SK-N-SH (cell line): ENCODE results near the gene PABPC1L. TPM values are rescaled to one million over a fixed set of nuclear protein-coding genes. Genes with fewer than 3 reads are reported as not detected.

ENCODE experiments used
- CTCF ChIA-PET: fragments of 300-600, 350-600 bp; formaldehyde crosslinking; extraction: SDS; loops from one replicate; lab custom pipeline; 2021; lab: Yijun Ruan, JAX
- POLR2A ChIA-PET: fragments of 350-600 bp; sonication (Branson Sonifier 250); formaldehyde crosslinking; extraction: SDS; loops from one replicate; lab custom pipeline; 2020; ENCODE audit warnings: antibody characterized with exemption, inconsistent platforms; lab: Yijun Ruan, JAX
- DNase-seq: peaks from one replicate; pipeline ENCODE4 v3.0.0; 2012
- H2AFZ ChIP-seq: fragments of 200-600 bp; sonication (generic); 2 replicates; pipeline ENCODE4 v1.8.1; 2016; ENCODE audit warnings: antibody characterized with exemption, mild to moderate bottlenecking, low read depth
- H3F3A ChIP-seq: fragments of 200-600 bp; sonication (generic); replicated peaks from 2 replicates; pipeline ENCODE3; 2016; ENCODE audit warnings: antibody characterized with exemption, mild to moderate bottlenecking; ENCODE audit not compliant: insufficient read depth
- H3K27ac ChIP-seq, 2 experiments: fragments of 200-500 bp in 1 of 2; fragments of 200-600 bp in 1 of 2; sonication (Bioruptor generic) in 1 of 2; sonication (generic), shearing (Covaris generic) in 1 of 2; 2 replicates each; pipeline versions ENCODE4 v1.5.1 to v1.6.1; 2014 to 2016; ENCODE audit warnings: low read depth in 2 of 2, inconsistent platforms in 1 of 2, low read length in 1 of 2, mild to moderate bottlenecking in 1 of 2, mixed read lengths in 1 of 2
- H3K27me3 ChIP-seq: fragments of 200-600 bp; sonication (generic), shearing (Covaris generic); 2 replicates; pipeline ENCODE4 v1.6.1; 2016; ENCODE audit warnings: mixed run types; ENCODE audit not compliant: insufficient read depth
- H3K36me3 ChIP-seq, 2 experiments: fragments of 200-500 bp in 1 of 2; fragments of 200-600 bp in 1 of 2; sonication (Bioruptor generic) in 1 of 2; sonication (generic) in 1 of 2; replicated peaks in 1 of 2; 2 replicates each; pipeline versions ENCODE3 to v1.5.1; 2014 to 2016; ENCODE audit warnings: low read length in 1 of 2, mild to moderate bottlenecking in 1 of 2; ENCODE audit not compliant: insufficient read depth in 2 of 2, control insufficient read depth in 1 of 2
- H3K4me1 ChIP-seq, 2 experiments: fragments of 200-500 bp in 1 of 2; fragments of 200-600 bp in 1 of 2; sonication (Bioruptor generic) in 1 of 2; sonication (generic), shearing (Covaris generic) in 1 of 2; 2 replicates each; pipeline versions ENCODE4 v1.5.1 to v1.6.1; 2014 to 2016; ENCODE audit warnings: low read depth in 1 of 2, low read length in 1 of 2, mixed run types in 1 of 2; ENCODE audit not compliant: insufficient read depth in 2 of 2, control insufficient read depth in 1 of 2
- H3K4me2 ChIP-seq: fragments of 200-600 bp; sonication (generic), shearing (Covaris generic); 2 replicates; pipeline ENCODE4 v1.6.1; 2017; ENCODE audit warnings: mixed run types
- H3K4me3 ChIP-seq, 2 experiments: fragments of 200-500 bp in 1 of 2; fragments of 200-600 bp in 1 of 2; sonication (Bioruptor generic) in 1 of 2; sonication (generic), shearing (Covaris generic) in 1 of 2; 2 replicates each; pipeline versions ENCODE4 v1.5.1 to v1.8.1; 2014 to 2016; ENCODE audit warnings: low read depth in 2 of 2, inconsistent platforms in 1 of 2, low read length in 1 of 2, mild to moderate bottlenecking in 1 of 2, mixed read lengths in 1 of 2, moderate library complexity in 1 of 2
- H3K79me2 ChIP-seq: fragments of 200-600 bp; sonication (generic); 2 replicates; pipeline ENCODE4 v1.8.1; 2017; ENCODE audit warnings: mild to moderate bottlenecking; ENCODE audit not compliant: insufficient read depth
- H3K9ac ChIP-seq: fragments of 200-600 bp; sonication (generic); 2 replicates; pipeline ENCODE4 v1.6.1; 2017; ENCODE audit warnings: mixed run types
- H3K9me2 ChIP-seq: fragments of 200-600 bp; sonication (generic); 2 replicates; pipeline ENCODE4 v1.6.1; 2017; ENCODE audit warnings: mixed run types
- H3K9me3 ChIP-seq: fragments of 200-600 bp; sonication (generic); 2 replicates; pipeline ENCODE4 v1.6.1; 2017; ENCODE audit warnings: mixed run types, mild to moderate bottlenecking, moderate library complexity
- H4K20me1 ChIP-seq: fragments of 200-600 bp; sonication (generic); 2 replicates; pipeline ENCODE4 v1.6.1; 2017; ENCODE audit warnings: mild to moderate bottlenecking, mixed run types; ENCODE audit not compliant: insufficient read depth
- FOSL2 ChIP-seq: IDR thresholded peaks from 2 replicates; pipeline ENCODE4 v1.4.0; 2012; ENCODE audit warnings: low read depth, mild to moderate bottlenecking, moderate library complexity, borderline replicate concordance
- MXI1 ChIP-seq: IDR thresholded peaks from 2 replicates; pipeline ENCODE4 v1.6.1; 2012; ENCODE audit warnings: mild to moderate bottlenecking, low read depth, low read length, improper control_type of control experiment
- SMC3 ChIP-seq: IDR thresholded peaks from 2 replicates; pipeline ENCODE4 v1.6.1; 2012; ENCODE audit warnings: low read depth, low read length, improper control_type of control experiment
- YY1 ChIP-seq: IDR thresholded peaks from 2 replicates; pipeline ENCODE4 v1.4.0; 2012; ENCODE audit warnings: low read depth, mild to moderate bottlenecking
- WGBS: methylation state at CpG from one replicate; pipeline ENCODE4 v1.1.6; 2017; ENCODE audit warnings: low lambda C conversion rate; 5-methylcytosine and 5-hydroxymethylcytosine counted together
- polyA plus RNA-seq, 3 experiments: library from polyadenylated mRNA; depleted of rRNA; stranded (reverse); fragments of >200 nt; gene quantifications; 2 replicates each; pipeline ENCODE4 v1.2.3, GENCODE V29; 2012
- TF ChIP-seq, protein P1 (sequence below): fragments of 150-350 bp; IDR thresholded peaks from 2 replicates; pipeline ENCODE4 v1.6.1; 2016; ENCODE audit warnings: mild to moderate bottlenecking, low read depth, low read length
- TF ChIP-seq, protein P2 (sequence below): IDR thresholded peaks from 2 replicates; pipeline ENCODE4 v1.4.0; 2012; ENCODE audit warnings: low read depth, borderline replicate concordance
- TF ChIP-seq, protein P3 (sequence below): IDR thresholded peaks from 2 replicates; pipeline ENCODE4 v1.4.0; 2012; ENCODE audit warnings: low read depth, borderline replicate concordance
- TF ChIP-seq, protein P4 (sequence below): fragments of 150-350 bp; IDR thresholded peaks from 2 replicates; pipeline ENCODE4 v1.6.1; 2017; ENCODE audit warnings: antibody characterized with exemption, low read length, low read depth, borderline replicate concordance
- TF ChIP-seq, protein P5 (sequence below): fragments of 200-600 bp; sonication (generic); IDR thresholded peaks from 2 replicates; pipeline ENCODE4 v1.6.1; 2017; ENCODE audit warnings: antibody characterized with exemption, mild to moderate bottlenecking, moderate library complexity

PABPC1L gene
- polyA plus RNA-seq, 1 of the 3 experiments (the other 2 are of a cell fraction): 205 TPM

DNA sequence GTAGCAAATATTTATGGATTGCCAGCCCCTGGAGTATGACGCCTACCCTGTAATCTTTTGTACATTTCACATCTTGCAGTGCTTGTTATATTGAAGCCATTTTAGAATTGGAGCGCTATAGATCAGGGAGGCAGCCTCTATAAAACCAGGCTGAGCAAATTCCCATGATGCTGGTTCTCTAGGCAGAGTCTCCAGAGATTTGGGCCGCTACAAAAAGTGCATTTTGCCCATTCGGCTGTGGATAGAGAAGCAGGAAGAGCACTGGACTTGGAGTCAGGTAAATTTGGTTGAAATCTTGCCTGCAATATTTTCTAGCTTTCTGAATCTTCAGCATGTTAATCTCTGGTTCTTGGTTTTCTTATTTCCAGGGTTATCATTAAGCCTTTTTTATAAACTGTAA lies 22.4 kb upstream of the PABPC1L start:
- Histone ChIP-seq H3K9me3 (no peaks in the 10 kb centered on the region), H3K9ac (peak overlapping the region; percentile 96; the same call in 1 of the 2 replicates), H4K20me1 (peaks cover 65% of the 10 kb centered on the region), H3K4me3 (peak overlapping the region; percentile 90 to 95)
- 54% methylated on average over 4 of the region's 4 CpGs for WGBS
- CTCF ChIA-PET: interaction anchor here (1.0 to 2.9 kb wide), 6 partner anchors 9 to 166 kb away, joined by 3 to 11 read pairs (median 4); partner anchors contain the start of gene PABPC1L
- TF ChIP-seq YY1 (no peak), FOSL2 (no peak), SMC3 (no peak)
- TF ChIP-seq, protein P1, sequence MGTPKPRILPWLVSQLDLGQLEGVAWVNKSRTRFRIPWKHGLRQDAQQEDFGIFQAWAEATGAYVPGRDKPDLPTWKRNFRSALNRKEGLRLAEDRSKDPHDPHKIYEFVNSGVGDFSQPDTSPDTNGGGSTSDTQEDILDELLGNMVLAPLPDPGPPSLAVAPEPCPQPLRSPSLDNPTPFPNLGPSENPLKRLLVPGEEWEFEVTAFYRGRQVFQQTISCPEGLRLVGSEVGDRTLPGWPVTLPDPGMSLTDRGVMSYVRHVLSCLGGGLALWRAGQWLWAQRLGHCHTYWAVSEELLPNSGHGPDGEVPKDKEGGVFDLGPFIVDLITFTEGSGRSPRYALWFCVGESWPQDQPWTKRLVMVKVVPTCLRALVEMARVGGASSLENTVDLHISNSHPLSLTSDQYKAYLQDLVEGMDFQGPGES: no peak
- TF ChIP-seq, protein P2, sequence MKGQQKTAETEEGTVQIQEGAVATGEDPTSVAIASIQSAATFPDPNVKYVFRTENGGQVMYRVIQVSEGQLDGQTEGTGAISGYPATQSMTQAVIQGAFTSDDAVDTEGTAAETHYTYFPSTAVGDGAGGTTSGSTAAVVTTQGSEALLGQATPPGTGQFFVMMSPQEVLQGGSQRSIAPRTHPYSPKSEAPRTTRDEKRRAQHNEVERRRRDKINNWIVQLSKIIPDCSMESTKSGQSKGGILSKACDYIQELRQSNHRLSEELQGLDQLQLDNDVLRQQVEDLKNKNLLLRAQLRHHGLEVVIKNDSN: no peak
- TF ChIP-seq, protein P3, sequence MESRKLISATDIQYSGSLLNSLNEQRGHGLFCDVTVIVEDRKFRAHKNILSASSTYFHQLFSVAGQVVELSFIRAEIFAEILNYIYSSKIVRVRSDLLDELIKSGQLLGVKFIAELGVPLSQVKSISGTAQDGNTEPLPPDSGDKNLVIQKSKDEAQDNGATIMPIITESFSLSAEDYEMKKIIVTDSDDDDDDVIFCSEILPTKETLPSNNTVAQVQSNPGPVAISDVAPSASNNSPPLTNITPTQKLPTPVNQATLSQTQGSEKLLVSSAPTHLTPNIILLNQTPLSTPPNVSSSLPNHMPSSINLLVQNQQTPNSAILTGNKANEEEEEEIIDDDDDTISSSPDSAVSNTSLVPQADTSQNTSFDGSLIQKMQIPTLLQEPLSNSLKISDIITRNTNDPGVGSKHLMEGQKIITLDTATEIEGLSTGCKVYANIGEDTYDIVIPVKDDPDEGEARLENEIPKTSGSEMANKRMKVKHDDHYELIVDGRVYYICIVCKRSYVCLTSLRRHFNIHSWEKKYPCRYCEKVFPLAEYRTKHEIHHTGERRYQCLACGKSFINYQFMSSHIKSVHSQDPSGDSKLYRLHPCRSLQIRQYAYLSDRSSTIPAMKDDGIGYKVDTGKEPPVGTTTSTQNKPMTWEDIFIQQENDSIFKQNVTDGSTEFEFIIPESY: no peak
- TF ChIP-seq, protein P4, sequence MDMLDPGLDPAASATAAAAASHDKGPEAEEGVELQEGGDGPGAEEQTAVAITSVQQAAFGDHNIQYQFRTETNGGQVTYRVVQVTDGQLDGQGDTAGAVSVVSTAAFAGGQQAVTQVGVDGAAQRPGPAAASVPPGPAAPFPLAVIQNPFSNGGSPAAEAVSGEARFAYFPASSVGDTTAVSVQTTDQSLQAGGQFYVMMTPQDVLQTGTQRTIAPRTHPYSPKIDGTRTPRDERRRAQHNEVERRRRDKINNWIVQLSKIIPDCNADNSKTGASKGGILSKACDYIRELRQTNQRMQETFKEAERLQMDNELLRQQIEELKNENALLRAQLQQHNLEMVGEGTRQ: no peak
- TF ChIP-seq, all 33 proteins: peak for 0
- Histone ChIP-seq H3K79me2 (peaks cover 70% of the 10 kb centered on the region), H3K27ac (no peak overlapping the region), H2AFZ (no peak overlapping the region), H3K36me3 (peaks cover 31 to 38% of the 10 kb centered on the region in 2 experiments), H3K9me2 (no peaks in the 10 kb centered on the region), H3K4me1 (peaks cover 14 to 19% of the 10 kb centered on the region in 2 experiments; a peak in 3 of 4 replicates), H3K27me3 (no peaks in the 10 kb centered on the region), H3K4me2 (peak overlapping the region; percentile 91), H3F3A (peaks cover 6% of the 10 kb centered on the region)
- DNase-seq: no peak
- POLR2A ChIA-PET: no interaction called here

DNA sequence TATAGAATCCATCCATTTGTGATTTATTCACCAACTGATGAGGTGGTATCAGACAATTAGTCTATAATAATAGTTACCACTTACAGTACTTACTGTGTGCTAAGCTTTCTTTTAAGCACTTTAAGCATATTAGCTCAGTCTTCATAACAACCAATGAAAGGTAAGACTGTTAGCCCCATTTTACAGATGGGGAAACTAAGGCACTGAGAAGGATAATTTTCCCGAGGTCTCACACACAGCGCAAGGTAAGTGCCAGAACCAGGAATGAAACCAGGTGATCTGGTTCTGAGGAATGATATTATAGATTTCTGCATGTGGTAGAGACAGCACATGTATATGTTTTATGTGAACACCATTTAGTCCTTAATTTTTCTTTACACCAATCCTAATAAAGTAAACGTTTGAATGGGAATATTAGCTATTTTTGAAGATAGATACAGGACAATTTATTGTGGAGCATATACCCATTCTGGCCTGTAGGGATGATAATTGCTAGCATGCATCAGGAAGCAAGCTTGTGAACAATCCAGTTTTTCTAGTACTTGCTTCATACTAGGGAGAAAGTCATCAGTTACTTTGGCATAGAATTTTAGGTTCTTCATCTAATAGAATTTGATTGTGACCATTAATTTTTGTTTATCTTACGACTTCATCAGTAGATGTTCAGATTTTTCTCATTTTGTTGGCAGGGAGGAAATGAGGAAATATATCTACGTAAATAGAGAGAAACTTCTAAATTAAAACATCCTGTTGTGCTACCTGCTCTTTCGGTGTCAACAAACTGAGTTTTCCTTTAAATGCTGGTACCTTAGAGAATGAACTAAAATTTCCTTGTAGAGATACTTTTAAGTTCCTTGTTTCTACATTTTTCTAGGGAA lies 21.4 kb upstream of the PABPC1L start:
- DNase-seq: peak; percentile 25
- Histone ChIP-seq H3K4me1 (peaks cover 14 to 19% of the 10 kb centered on the region in 2 experiments; a peak in 3 of 4 replicates), H3K27me3 (no peaks in the 10 kb centered on the region), H3K36me3 (peaks cover 35 to 42% of the 10 kb centered on the region in 2 experiments), H3F3A (peaks cover 6% of the 10 kb centered on the region), H3K4me2 (peak overlapping the region; percentile 91), H3K27ac (no peak overlapping the region; a peak in 1 of 4 replicates), H3K9me3 (no peaks in the 10 kb centered on the region), H4K20me1 (peaks cover 75% of the 10 kb centered on the region), H3K9me2 (no peaks in the 10 kb centered on the region), H3K4me3 (peak overlapping the region in 1 of 2 experiments; percentile 90; a peak in 2 of 4 replicates), H3K79me2 (peaks cover 80% of the 10 kb centered on the region), H2AFZ (no peak overlapping the region), H3K9ac (peak overlapping the region; percentile 96; the same call in 1 of the 2 replicates)
- 63% methylated on average over 6 of the region's 6 CpGs for WGBS
- ChIA-PET POLR2A (no interaction called here), CTCF (interaction anchor here (1.0 to 2.9 kb wide), 8 partner anchors 8 to 205 kb away, joined by 3 to 11 read pairs (median 4); partner anchors contain the start of gene PABPC1L)
- TF ChIP-seq, protein P1: no peak
- peak; percentile 22; the same call in 1 of the 2 replicates for TF ChIP-seq MXI1
- TF ChIP-seq, protein P5, sequence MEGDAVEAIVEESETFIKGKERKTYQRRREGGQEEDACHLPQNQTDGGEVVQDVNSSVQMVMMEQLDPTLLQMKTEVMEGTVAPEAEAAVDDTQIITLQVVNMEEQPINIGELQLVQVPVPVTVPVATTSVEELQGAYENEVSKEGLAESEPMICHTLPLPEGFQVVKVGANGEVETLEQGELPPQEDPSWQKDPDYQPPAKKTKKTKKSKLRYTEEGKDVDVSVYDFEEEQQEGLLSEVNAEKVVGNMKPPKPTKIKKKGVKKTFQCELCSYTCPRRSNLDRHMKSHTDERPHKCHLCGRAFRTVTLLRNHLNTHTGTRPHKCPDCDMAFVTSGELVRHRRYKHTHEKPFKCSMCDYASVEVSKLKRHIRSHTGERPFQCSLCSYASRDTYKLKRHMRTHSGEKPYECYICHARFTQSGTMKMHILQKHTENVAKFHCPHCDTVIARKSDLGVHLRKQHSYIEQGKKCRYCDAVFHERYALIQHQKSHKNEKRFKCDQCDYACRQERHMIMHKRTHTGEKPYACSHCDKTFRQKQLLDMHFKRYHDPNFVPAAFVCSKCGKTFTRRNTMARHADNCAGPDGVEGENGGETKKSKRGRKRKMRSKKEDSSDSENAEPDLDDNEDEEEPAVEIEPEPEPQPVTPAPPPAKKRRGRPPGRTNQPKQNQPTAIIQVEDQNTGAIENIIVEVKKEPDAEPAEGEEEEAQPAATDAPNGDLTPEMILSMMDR: peak; percentile 44
